Osteocyte (in vitro differentiated cells): ENCODE data around the gene SKA1. TPM values are rescaled to one million over a fixed set of nuclear protein-coding genes. Genes with fewer than 3 reads are reported as not detected.
"Not testable (repeated sequence)": the region's sequence is repeated elsewhere in the genome, so short reads cannot be mapped to it uniquely, and the experiment has no call there.

ENCODE experiments used
- DNase-seq: peaks from one replicate; pipeline ENCODE4 v3.0.0; 2021; ENCODE audit warnings: mixed read lengths; ENCODE audit not compliant: unreplicated experiment; ENCODE audit errors: extremely low spot score
- H3K27ac Mint-ChIP-seq: one replicate; pipeline ENCODE4 v1.8.0; 2021; ENCODE audit warnings: mild to moderate bottlenecking, mixed read lengths; ENCODE audit not compliant: unreplicated experiment
- H3K27me3 Mint-ChIP-seq: one replicate; pipeline ENCODE4 v1.8.0; 2021; ENCODE audit warnings: mixed read lengths; ENCODE audit not compliant: unreplicated experiment
- H3K36me3 Mint-ChIP-seq: one replicate; pipeline ENCODE4 v1.8.0; 2021; ENCODE audit warnings: mixed read lengths; ENCODE audit not compliant: unreplicated experiment
- H3K4me1 Mint-ChIP-seq: one replicate; pipeline ENCODE4 v1.8.0; 2021; ENCODE audit warnings: mixed read lengths; ENCODE audit not compliant: unreplicated experiment
- H3K4me3 Mint-ChIP-seq: one replicate; pipeline ENCODE4 v1.8.0; 2021; ENCODE audit warnings: mild to moderate bottlenecking, moderate library complexity, mixed read lengths; ENCODE audit not compliant: unreplicated experiment
- H3K9me3 Mint-ChIP-seq: one replicate; pipeline ENCODE4 v1.8.0; 2021; ENCODE audit warnings: mixed read lengths; ENCODE audit not compliant: unreplicated experiment
- total RNA-seq: library from RNA; stranded (reverse); gene quantifications from 2 replicates; pipeline ENCODE4 v1.2.1, GENCODE V29; 2021
- TF ChIP-seq, protein P1 (sequence below): fragments of 200-600 bp; sonication (generic); IDR thresholded peaks from 2 replicates; pipeline ENCODE4 v1.5.0; 2021; ENCODE audit warnings: antibody characterized with exemption, mild to moderate bottlenecking, moderate library complexity

SKA1 gene
- total RNA-seq, 1 donor from 2014 or later, result 3.5 TPM

DNA sequence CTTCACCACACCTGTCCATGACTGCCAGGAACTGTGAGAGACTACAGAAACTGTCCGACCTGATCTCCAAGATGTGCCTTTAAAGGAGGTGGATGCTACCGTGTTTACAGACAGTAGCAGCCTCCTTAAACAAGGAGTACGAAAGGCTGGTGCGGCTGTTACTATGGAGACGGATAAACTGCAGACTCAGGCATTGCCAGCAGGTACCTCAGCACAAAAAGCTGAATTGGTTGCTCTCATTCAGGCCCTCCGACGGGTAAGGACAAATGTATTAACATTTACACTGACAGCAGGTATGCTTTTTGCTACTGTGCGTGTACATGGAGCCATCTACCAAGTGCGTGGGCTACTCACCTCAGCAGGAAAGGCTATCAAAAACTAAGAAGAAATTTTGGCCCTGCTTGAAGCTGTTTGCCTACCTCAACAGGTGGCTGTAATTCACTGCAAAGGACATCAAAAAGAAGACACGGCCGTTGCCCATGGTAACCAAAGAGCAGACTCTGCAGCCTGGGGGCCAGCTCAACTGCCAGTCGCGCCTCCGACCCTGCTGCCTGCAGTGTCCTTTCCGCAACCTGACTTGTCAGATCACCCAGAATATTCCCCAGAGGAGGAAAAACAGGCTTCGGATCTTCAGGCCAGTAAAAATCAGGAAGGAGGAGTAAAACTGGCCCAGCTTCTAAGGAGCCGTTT, 30.9 kb downstream of the SKA1 start:
- H3K9me3 Mint-ChIP-seq, result no peaks in the 10 kb centered on the region
- TF ChIP-seq, protein P1, sequence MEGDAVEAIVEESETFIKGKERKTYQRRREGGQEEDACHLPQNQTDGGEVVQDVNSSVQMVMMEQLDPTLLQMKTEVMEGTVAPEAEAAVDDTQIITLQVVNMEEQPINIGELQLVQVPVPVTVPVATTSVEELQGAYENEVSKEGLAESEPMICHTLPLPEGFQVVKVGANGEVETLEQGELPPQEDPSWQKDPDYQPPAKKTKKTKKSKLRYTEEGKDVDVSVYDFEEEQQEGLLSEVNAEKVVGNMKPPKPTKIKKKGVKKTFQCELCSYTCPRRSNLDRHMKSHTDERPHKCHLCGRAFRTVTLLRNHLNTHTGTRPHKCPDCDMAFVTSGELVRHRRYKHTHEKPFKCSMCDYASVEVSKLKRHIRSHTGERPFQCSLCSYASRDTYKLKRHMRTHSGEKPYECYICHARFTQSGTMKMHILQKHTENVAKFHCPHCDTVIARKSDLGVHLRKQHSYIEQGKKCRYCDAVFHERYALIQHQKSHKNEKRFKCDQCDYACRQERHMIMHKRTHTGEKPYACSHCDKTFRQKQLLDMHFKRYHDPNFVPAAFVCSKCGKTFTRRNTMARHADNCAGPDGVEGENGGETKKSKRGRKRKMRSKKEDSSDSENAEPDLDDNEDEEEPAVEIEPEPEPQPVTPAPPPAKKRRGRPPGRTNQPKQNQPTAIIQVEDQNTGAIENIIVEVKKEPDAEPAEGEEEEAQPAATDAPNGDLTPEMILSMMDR, result no peak
- peaks cover 2% of the 10 kb centered on the region for H3K4me1 Mint-ChIP-seq
- H3K27me3 Mint-ChIP-seq, result peaks cover 42% of the 10 kb centered on the region
- H3K36me3 Mint-ChIP-seq, result no peaks in the 10 kb centered on the region
- no peak overlapping the region for H3K4me3 Mint-ChIP-seq
- no peak for DNase-seq
- H3K27ac Mint-ChIP-seq, result no peak overlapping the region

DNA sequence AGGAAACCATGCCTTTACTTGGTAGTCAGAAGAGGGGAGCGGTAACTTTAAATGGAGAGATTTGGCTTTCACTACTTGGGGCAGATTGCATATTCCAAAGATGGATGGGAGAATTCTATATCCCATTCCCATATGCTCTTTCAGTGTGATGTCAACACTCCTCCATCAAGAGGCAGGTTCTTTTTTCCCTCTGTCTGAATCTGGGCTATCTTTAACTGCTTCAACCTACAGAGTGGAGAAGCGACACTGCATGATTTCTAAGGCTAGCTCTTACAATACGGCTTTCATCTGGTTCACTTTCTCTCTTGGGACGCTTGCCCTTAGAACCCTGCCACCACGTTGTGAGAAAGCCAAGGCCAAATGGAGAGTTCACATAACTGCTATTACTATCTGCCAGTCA, 34.4 kb downstream of the SKA1 start:
- DNase-seq, result no peak
- H3K36me3 Mint-ChIP-seq, result no peaks in the 10 kb centered on the region
- TF ChIP-seq, protein P1, result no peak
- no peak overlapping the region for H3K27ac Mint-ChIP-seq
- no peaks in the 10 kb centered on the region for H3K4me1 Mint-ChIP-seq
- peaks cover 48% of the 10 kb centered on the region for H3K27me3 Mint-ChIP-seq
- H3K9me3 Mint-ChIP-seq, result no peaks in the 10 kb centered on the region
- H3K4me3 Mint-ChIP-seq, result no peak overlapping the region

GRCh38 chr18:50410008-50410407, 35.2 kb downstream of the SKA1 start:
- H3K27ac Mint-ChIP-seq, result no peak overlapping the region
- no peaks in the 10 kb centered on the region for H3K4me1 Mint-ChIP-seq
- TF ChIP-seq, protein P1, result no peak
- no peaks in the 10 kb centered on the region for H3K9me3 Mint-ChIP-seq
- H3K36me3 Mint-ChIP-seq, result no peaks in the 10 kb centered on the region
- peaks cover 42% of the 10 kb centered on the region for H3K27me3 Mint-ChIP-seq
- DNase-seq, result no peak
- H3K4me3 Mint-ChIP-seq, result no peak overlapping the region

DNA sequence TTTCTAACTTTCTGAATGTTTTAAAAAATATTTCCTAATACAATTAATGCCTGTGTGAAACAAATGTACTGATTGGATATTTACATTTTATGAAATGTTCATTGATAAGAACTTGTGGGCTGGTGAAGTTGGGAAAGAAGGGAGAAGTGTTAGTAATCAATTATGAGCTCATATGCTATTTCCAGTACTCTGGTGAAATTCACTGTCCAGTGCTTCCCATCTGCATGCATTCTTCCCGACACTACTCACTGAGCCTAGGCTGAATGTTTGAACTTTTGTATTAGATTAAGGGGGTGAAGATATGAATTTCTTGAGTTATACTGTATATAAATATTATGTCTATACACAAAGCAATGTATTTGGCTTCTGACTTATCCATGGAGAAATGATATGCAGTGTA, 36.0 kb downstream of the SKA1 start:
- Mint-ChIP-seq H3K4me3 (no peak overlapping the region), H3K27ac (no peak overlapping the region), H3K27me3 (peaks cover 35% of the 10 kb centered on the region), H3K9me3 (no peaks in the 10 kb centered on the region), H3K36me3 (no peaks in the 10 kb centered on the region), H3K4me1 (no peaks in the 10 kb centered on the region)
- TF ChIP-seq, protein P1, result no peak
- DNase-seq, result no peak

GRCh38 chr18:50416832-50417231, 42.0 kb downstream of the SKA1 start:
- DNase-seq, H3K4me3 Mint-ChIP-seq, H3K36me3 Mint-ChIP-seq, H3K27ac Mint-ChIP-seq, H3K4me1 Mint-ChIP-seq, H3K9me3 Mint-ChIP-seq: not testable (repeated sequence)
- H3K27me3 Mint-ChIP-seq, result peaks cover 16% of the 10 kb centered on the region

- not testable (repeated sequence) for H3K36me3 Mint-ChIP-seq, H3K4me3 Mint-ChIP-seq, H3K9me3 Mint-ChIP-seq, H3K27ac Mint-ChIP-seq, DNase-seq, H3K4me1 Mint-ChIP-seq
- peaks cover 15% of the 10 kb centered on the region for H3K27me3 Mint-ChIP-seq
These were observed 42.9 kb downstream of the SKA1 start for GRCh38 chr18:50417705-50418104.
